Upper lobe of left lung (tissue), 6 donors: ENCODE results near the gene BMP8B. TPM values are rescaled to one million over a fixed set of nuclear protein-coding genes. Genes with fewer than 3 reads are reported as not detected.

Experiments
- ATAC-seq, 2 donors: fragments of 200-7000 bp; cut with Tn5 transposase; one replicate each; pipeline ENCODE4 v1.9.1; 2022; ENCODE audit warnings: mild to moderate bottlenecking in 2 of 2, moderate library complexity in 2 of 2; ENCODE audit not compliant: low FRiP score in 2 of 2
- DNase-seq, 2 donors: peaks; one replicate each; pipeline ENCODE4 v3.0.0-alpha.2; 2019 to 2020
- H3K27ac ChIP-seq, 4 donors: fragments of 200-600 bp; sonication (generic); one replicate each; pipeline ENCODE4 v1.5.1; 2016 to 2019
- H3K27me3 ChIP-seq, 4 donors: fragments of 200-600 bp; sonication (generic); one replicate each; pipeline ENCODE4 v1.5.1; 2017 to 2019
- H3K36me3 ChIP-seq, 4 donors: fragments of 200-600 bp; sonication (generic); one replicate each; pipeline ENCODE4 v1.5.1; 2016 to 2019
- H3K4me1 ChIP-seq, 4 donors: fragments of 200-600 bp; sonication (generic); one replicate each; pipeline ENCODE4 v1.5.1; 2018 to 2019
- H3K4me3 ChIP-seq, 4 donors: fragments of 200-600 bp; sonication (generic); one replicate each; pipeline ENCODE4 v1.5.1; 2017 to 2019; ENCODE audit warnings: mild to moderate bottlenecking in 2 of 4, moderate library complexity in 1 of 4
- H3K9me3 ChIP-seq, 4 donors: fragments of 200-600 bp; sonication (generic); one replicate each; pipeline ENCODE4 v1.5.1; 2018 to 2019
- CTCF ChIP-seq, 6 experiments: fragments of 450-650 bp in 4 of 6; fragments of 200-600 bp in 2 of 6; sonication (generic) in 2 of 6; IDR thresholded peaks; one replicate each; pipeline ENCODE4 v1.5.1; 2016 to 2019; ENCODE audit warnings: antibody characterized with exemption in 6 of 6
- EP300 ChIP-seq, 4 donors: sonication (generic); formaldehyde crosslinking; IDR thresholded peaks; one replicate each; pipeline ENCODE4 v1.5.1; 2017; ENCODE audit warnings: antibody characterized with exemption in 4 of 4, control low read depth in 2 of 4
- POLR2A ChIP-seq, 4 donors: fragments of 450-650 bp; IDR thresholded peaks; one replicate each; pipeline ENCODE4 v1.5.1; 2016 to 2017; ENCODE audit warnings: antibody characterized with exemption in 4 of 4, mild to moderate bottlenecking in 2 of 4
- POLR2AphosphoS5 ChIP-seq, 2 donors: sonication (generic); formaldehyde crosslinking; IDR thresholded peaks; one replicate each; pipeline ENCODE4 v1.5.1; 2017; ENCODE audit warnings: antibody characterized with exemption in 2 of 2
- WGBS, 2 donors: methylation state at CpG; one replicate each; pipeline ENCODE4 v1.1.5; 2017 to 2018; 5-methylcytosine and 5-hydroxymethylcytosine counted together
- small RNA-seq, 4 donors: library from RNA; depleted of rRNA; stranded (forward); fragments of <200 nt; gene quantifications; one replicate each; pipeline ENCODE3, GENCODE V24; 2016
- total RNA-seq, 6 donors: library from RNA; depleted of rRNA in 4 of 6; stranded (reverse); fragments of >200 nt in 4 of 6; gene quantifications; one replicate each; pipeline versions ENCODE4 v1.1.0 to v1.2.1, GENCODE V29; 2016 to 2021
- donor health status: DM: no; HTN: no; CAD: no; lungs with moderate emphysema.
- donor health status: DM: no; HTN: yes; CAD: no; lungs with severe emphysema.

The BMP8B gene
- total RNA-seq, 6 donors from 2014 or later: 1.2 to 5.2 (median 2.3) TPM

DNA sequence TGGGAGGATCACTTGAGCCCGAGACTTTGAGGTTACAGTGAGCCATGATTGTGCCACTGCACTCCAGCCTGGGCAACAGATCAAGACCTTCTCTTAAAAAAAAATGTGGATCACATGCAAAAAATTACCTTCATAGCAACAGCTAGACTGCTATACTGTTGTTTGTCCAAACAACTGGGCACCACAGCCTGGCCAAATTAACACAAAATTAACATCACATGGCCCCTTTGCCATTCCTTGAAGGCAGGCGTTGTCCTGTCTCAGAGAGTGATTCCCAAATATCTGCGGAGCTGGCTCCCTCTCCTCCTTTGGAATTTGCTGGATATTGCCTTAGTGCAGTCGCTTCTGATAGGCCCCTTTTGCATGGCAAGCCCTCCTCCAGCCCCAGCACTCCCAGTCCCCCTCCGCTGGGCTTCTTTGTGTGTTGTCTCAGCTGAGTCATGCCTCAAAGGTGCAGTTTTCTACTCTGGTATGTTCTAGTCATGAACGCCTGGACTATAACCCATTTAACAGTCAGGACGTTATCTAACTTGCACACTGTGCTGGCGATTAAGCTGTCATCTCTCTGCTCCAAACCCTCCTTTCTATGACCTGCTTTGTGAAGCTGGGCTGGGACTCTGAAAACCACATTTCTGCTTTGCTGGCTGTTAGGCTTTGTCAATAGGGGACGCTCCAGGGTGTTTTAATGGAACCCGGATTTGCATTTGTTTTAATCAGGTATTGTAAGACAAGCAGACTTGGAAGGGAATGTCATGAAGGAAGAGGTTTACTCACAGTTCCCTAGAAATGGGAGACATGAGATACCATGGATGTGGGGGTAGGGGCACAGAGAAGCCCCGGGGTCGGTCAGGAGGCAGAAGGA, 77.3 kb downstream of the BMP8B start:
- H3K4me3 ChIP-seq: no peak overlapping the region
- no peaks in the 10 kb centered on the region for H3K36me3 ChIP-seq
- no peaks in the 10 kb centered on the region for H3K9me3 ChIP-seq
- no peaks in the 10 kb centered on the region for H3K27me3 ChIP-seq
- H3K4me1 ChIP-seq: no peaks in the 10 kb centered on the region
- ATAC-seq (no peak), DNase-seq (no peak)
- WGBS, 2 donors: 74 to 88% methylated on average over 12 of the region's 12 CpGs
- TF ChIP-seq EP300 (IDR thresholded peaks at IDR 0.05) (no peak), POLR2A (IDR thresholded peaks at IDR 0.05) (no peak), POLR2AphosphoS5 (IDR thresholded peaks at IDR 0.05) (no peak), CTCF (IDR thresholded peaks at IDR 0.05) (no peak)
- H3K27ac ChIP-seq: no peak overlapping the region

- DNase-seq: no peak
These were observed 81.2 kb downstream of the BMP8B start for GRCh38 chr1:39707506-39707905.

More at GRCh38 chr1:39707506-39707905, 81.2 kb downstream of the BMP8B start:
- H3K4me1 ChIP-seq: no peaks in the 10 kb centered on the region
- no peaks in the 10 kb centered on the region for H3K9me3 ChIP-seq
- TF ChIP-seq POLR2AphosphoS5 (IDR thresholded peaks at IDR 0.05): no peak
- TF ChIP-seq POLR2A (IDR thresholded peaks at IDR 0.05): no peak
- no peak for TF ChIP-seq EP300 (IDR thresholded peaks at IDR 0.05)
- no peak for TF ChIP-seq CTCF (IDR thresholded peaks at IDR 0.05)
- H3K36me3 ChIP-seq: no peaks in the 10 kb centered on the region
- no peak overlapping the region for H3K27ac ChIP-seq
- H3K27me3 ChIP-seq: no peaks in the 10 kb centered on the region
- no peak overlapping the region for H3K4me3 ChIP-seq
- WGBS, 2 donors: 96 to 97% methylated on average over 4 of the region's 4 CpGs
- ATAC-seq: no peak

Small RNA genes lying within 50 kb of the gene (small RNA-seq; reads per million reads assigned to genes)
- 0 reads per million in 4 donors for gene AL033527.1
- gene RNU7-121P: 0 reads per million in 4 donors

Other genes with a start within 250 kb of the BMP8B start
- gene PABPC4, start 212.1 kb downstream of the BMP8B start, total RNA-seq: 100 to 1,000 TPM; 121 to 225 (median 195) TPM
- 10 to 100 TPM in 5 of 6 donors, 1 to 10 TPM in 1; 3.8 to 31.9 (median 15.5) TPM for gene HEYL, start 149.2 kb downstream of the BMP8B start, total RNA-seq
- gene NT5C1A, start 116.8 kb downstream of the BMP8B start, total RNA-seq: 1 to 10 TPM in 3 of 6 donors, under 1 TPM in 1, not detected in 2; 0.37 to 5.5 (median 2.6) TPM
- gene HPCAL4, start 97.4 kb downstream of the BMP8B start, total RNA-seq: 1 to 10 TPM in 1 of 6 donors, under 1 TPM in 5; under 0.01 to 1.1 (median 0.43) TPM
- gene PPIE, start 50.0 kb downstream of the BMP8B start, total RNA-seq: 10 to 100 TPM; 23.6 to 54.5 (median 36.1) TPM
- 1 to 10 TPM in 2 of 6 donors, under 1 TPM in 2, not detected in 2; 0.46 to 2.8 (median 0.94) TPM for gene OXCT2, start 17.5 kb downstream of the BMP8B start, total RNA-seq
- gene TRIT1, start 94.6 kb upstream of the BMP8B start, total RNA-seq: 10 to 100 TPM in 5 of 6 donors, 1 to 10 TPM in 1; 9.4 to 14.8 (median 13.7) TPM
- 1 to 10 TPM; 4.3 to 8.2 (median 6.1) TPM for gene MYCL, start 113.1 kb upstream of the BMP8B start, total RNA-seq
- gene MFSD2A, start 166.3 kb upstream of the BMP8B start, total RNA-seq: 100 to 1,000 TPM in 3 of 6 donors, 10 to 100 TPM in 3; 63.9 to 196 (median 109) TPM